GM12878 (cell line): Measurements from ENCODE around the gene GAS2. TPM values are rescaled to one million over a fixed set of nuclear protein-coding genes. Genes with fewer than 3 reads are reported as not detected.
A peak's percentile ranks its signal among the peaks of the same experiment; 100 is the strongest.

Experiments
- CEBPZ ChIP-seq: fragments of 150-350 bp; IDR thresholded peaks from 2 replicates; pipeline ENCODE4 v1.6.1; 2016; ENCODE audit warnings: low read depth, low read length
- NBN ChIP-seq: fragments of 450-650 bp; IDR thresholded peaks from 2 replicates; pipeline ENCODE4 v1.6.1; 2016
- NFIC ChIP-seq: IDR thresholded peaks from 2 replicates; pipeline ENCODE4 v1.6.1; 2012; ENCODE audit warnings: low read depth, mild to moderate bottlenecking, inconsistent platforms, low read length, moderate library complexity
- RUNX3 ChIP-seq: IDR thresholded peaks from 2 replicates; pipeline ENCODE4 v1.6.1; 2012; ENCODE audit warnings: low read length, inconsistent platforms
- SMARCA5 ChIP-seq: fragments of 450-650 bp; IDR thresholded peaks from 2 replicates; pipeline ENCODE4 v1.6.1; 2017; ENCODE audit warnings: mild to moderate bottlenecking
- SP1 ChIP-seq: IDR thresholded peaks from one replicate; pipeline ENCODE4 v1.6.1; 2011; ENCODE audit warnings: low read depth, low read length
- SREBF1 ChIP-seq: IDR thresholded peaks from 2 replicates; pipeline ENCODE4 v1.6.1; 2012; ENCODE audit warnings: mild to moderate bottlenecking, low read length
- STAT3 ChIP-seq: IDR thresholded peaks from 2 replicates; pipeline ENCODE4 v1.6.1; 2011; ENCODE audit warnings: low read depth, low read length, improper control_type of control experiment
- YBX1 ChIP-seq: fragments of 450-650 bp; IDR thresholded peaks from 2 replicates; pipeline ENCODE4 v1.6.1; 2016; ENCODE audit warnings: antibody characterized with exemption
- polyA plus RNA-seq, 11 experiments: library from polyadenylated mRNA; depleted of rRNA in 4 of 11; unstranded in 6 of 11; stranded (reverse) in 5 of 11; fragments of >200 nt; fragmentation: Nextera tagmentation in 4 of 11; fragmentation: Illumina TruSeq in 1 of 11; extraction: Ambion mirVana in 4 of 11; extraction: Trizol in 1 of 11; gene quantifications; 1 replicate in 1 of 11; 2 replicates in 10 of 11; pipeline versions ENCODE4 v1.2.1 to v1.2.3, GENCODE V29; 2011 to 2016; ENCODE audit warnings: inconsistent platforms in 2 of 11, missing spikeins in 2 of 11, low read depth in 1 of 11
- total RNA-seq, 4 experiments: library from RNA; depleted of rRNA in 3 of 4; stranded (reverse); fragments of >200 nt in 3 of 4; fragmentation: Illumina TruSeq in 1 of 4; extraction: Trizol in 1 of 4; gene quantifications; 2 replicates each; pipeline versions ENCODE4 v1.2.1 to v1.2.3, GENCODE V29; 2013 to 2021
- TF ChIP-seq, protein P1 (sequence below): fragments of 450-650 bp; formaldehyde crosslinking; IDR thresholded peaks from 2 replicates; pipeline ENCODE4 v1.4.0; 2020; ENCODE audit warnings: mild to moderate bottlenecking, moderate library complexity
- TF ChIP-seq, protein P2 (sequence below), 3 experiments: IDR thresholded peaks in 2 of 3; conservative IDR thresholded peaks in 1 of 3; 2 replicates each; pipeline ENCODE4 v1.5.1; 2011; ENCODE audit warnings: low read depth in 3 of 3, low read length in 3 of 3, mild to moderate bottlenecking in 3 of 3, control low read depth in 2 of 3, moderate library complexity in 2 of 3, inconsistent platforms in 1 of 3, mixed read lengths in 1 of 3; ENCODE audit not compliant: control insufficient read depth in 2 of 3, insufficient read depth in 1 of 3; ENCODE audit errors: extremely low read depth in 1 of 3
- TF ChIP-seq, protein P3 (sequence below): fragments of 450-650 bp; IDR thresholded peaks from 2 replicates; pipeline ENCODE4 v1.6.1; 2018; ENCODE audit warnings: borderline replicate concordance, mild to moderate bottlenecking; ENCODE audit not compliant: partially characterized antibody
- TF ChIP-seq, protein P4 (sequence below): fragments of 450-650 bp; IDR thresholded peaks from 2 replicates; pipeline ENCODE4 v1.6.1; 2017; ENCODE audit warnings: low read depth, mild to moderate bottlenecking, moderate library complexity

Gene GAS2
- total and polyA plus RNA-seq, 10 of the 15 experiments (the other 5 are each of a cell fraction or from before 2014, with no cell fraction given): 16.4 to 81.4 (median 26.2) TPM

DNA sequence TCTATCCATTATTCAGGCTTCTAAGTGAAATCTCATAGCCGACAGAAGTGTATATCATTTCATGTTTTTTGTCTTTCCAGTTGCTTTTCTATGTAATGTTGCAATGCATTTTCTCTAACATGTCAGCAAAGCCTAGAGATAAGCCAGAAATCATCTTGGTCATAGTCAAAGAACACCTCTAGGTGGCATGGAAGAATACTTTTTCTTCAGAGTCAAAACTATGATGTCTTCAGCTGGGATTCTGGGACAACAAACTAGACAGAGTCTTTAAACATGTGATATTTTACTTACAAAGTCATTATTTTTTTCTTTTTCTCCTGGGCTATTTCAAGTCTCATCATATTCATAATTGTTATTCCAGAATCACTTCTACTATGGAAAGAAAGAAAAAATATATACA, 4.4 kb downstream of the GAS2 start (continued):
- TF ChIP-seq, protein P1, sequence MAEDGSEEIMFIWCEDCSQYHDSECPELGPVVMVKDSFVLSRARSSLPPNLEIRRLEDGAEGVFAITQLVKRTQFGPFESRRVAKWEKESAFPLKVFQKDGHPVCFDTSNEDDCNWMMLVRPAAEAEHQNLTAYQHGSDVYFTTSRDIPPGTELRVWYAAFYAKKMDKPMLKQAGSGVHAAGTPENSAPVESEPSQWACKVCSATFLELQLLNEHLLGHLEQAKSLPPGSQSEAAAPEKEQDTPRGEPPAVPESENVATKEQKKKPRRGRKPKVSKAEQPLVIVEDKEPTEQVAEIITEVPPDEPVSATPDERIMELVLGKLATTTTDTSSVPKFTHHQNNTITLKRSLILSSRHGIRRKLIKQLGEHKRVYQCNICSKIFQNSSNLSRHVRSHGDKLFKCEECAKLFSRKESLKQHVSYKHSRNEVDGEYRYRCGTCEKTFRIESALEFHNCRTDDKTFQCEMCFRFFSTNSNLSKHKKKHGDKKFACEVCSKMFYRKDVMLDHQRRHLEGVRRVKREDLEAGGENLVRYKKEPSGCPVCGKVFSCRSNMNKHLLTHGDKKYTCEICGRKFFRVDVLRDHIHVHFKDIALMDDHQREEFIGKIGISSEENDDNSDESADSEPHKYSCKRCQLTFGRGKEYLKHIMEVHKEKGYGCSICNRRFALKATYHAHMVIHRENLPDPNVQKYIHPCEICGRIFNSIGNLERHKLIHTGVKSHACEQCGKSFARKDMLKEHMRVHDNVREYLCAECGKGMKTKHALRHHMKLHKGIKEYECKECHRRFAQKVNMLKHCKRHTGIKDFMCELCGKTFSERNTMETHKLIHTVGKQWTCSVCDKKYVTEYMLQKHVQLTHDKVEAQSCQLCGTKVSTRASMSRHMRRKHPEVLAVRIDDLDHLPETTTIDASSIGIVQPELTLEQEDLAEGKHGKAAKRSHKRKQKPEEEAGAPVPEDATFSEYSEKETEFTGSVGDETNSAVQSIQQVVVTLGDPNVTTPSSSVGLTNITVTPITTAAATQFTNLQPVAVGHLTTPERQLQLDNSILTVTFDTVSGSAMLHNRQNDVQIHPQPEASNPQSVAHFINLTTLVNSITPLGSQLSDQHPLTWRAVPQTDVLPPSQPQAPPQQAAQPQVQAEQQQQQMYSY: no peak
- TF ChIP-seq, protein P2, sequence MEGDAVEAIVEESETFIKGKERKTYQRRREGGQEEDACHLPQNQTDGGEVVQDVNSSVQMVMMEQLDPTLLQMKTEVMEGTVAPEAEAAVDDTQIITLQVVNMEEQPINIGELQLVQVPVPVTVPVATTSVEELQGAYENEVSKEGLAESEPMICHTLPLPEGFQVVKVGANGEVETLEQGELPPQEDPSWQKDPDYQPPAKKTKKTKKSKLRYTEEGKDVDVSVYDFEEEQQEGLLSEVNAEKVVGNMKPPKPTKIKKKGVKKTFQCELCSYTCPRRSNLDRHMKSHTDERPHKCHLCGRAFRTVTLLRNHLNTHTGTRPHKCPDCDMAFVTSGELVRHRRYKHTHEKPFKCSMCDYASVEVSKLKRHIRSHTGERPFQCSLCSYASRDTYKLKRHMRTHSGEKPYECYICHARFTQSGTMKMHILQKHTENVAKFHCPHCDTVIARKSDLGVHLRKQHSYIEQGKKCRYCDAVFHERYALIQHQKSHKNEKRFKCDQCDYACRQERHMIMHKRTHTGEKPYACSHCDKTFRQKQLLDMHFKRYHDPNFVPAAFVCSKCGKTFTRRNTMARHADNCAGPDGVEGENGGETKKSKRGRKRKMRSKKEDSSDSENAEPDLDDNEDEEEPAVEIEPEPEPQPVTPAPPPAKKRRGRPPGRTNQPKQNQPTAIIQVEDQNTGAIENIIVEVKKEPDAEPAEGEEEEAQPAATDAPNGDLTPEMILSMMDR (IDR thresholded peaks at IDR 0.05 in 2 of 3, conservative IDR thresholded peaks at IDR 0.05 in 1 of 3; ENCODE audit: control insufficient read depth in 2 of 3, extremely low read depth in 1 of 3, insufficient read depth in 1 of 3, low read depth in 3 of 3, low read length in 3 of 3): peak; percentile 21 to 62 (median 33); a peak in 4 of 6 replicates
- peak; percentile 38; the same call in 1 of the 2 replicates for TF ChIP-seq SMARCA5
- TF ChIP-seq, protein P3, sequence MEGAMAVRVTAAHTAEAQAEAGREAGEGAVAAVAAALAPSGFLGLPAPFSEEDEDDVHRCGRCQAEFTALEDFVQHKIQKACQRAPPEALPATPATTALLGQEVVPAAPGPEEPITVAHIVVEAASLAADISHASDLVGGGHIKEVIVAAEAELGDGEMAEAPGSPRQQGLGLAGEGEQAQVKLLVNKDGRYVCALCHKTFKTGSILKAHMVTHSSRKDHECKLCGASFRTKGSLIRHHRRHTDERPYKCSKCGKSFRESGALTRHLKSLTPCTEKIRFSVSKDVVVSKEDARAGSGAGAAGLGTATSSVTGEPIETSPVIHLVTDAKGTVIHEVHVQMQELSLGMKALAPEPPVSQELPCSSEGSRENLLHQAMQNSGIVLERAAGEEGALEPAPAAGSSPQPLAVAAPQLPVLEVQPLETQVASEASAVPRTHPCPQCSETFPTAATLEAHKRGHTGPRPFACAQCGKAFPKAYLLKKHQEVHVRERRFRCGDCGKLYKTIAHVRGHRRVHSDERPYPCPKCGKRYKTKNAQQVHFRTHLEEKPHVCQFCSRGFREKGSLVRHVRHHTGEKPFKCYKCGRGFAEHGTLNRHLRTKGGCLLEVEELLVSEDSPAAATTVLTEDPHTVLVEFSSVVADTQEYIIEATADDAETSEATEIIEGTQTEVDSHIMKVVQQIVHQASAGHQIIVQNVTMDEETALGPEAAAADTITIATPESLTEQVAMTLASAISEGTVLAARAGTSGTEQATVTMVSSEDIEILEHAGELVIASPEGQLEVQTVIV: no peak
- TF ChIP-seq, protein P4, sequence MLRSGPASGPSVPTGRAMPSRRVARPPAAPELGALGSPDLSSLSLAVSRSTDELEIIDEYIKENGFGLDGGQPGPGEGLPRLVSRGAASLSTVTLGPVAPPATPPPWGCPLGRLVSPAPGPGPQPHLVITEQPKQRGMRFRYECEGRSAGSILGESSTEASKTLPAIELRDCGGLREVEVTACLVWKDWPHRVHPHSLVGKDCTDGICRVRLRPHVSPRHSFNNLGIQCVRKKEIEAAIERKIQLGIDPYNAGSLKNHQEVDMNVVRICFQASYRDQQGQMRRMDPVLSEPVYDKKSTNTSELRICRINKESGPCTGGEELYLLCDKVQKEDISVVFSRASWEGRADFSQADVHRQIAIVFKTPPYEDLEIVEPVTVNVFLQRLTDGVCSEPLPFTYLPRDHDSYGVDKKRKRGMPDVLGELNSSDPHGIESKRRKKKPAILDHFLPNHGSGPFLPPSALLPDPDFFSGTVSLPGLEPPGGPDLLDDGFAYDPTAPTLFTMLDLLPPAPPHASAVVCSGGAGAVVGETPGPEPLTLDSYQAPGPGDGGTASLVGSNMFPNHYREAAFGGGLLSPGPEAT: peak; percentile 26; the same call in 1 of the 2 replicates
- TF ChIP-seq SP1: no peak
- TF ChIP-seq CEBPZ: no peak
- TF ChIP-seq RUNX3: no peak
- no peak for TF ChIP-seq NFIC
- TF ChIP-seq YBX1: no peak
- no peak for TF ChIP-seq STAT3
- TF ChIP-seq SREBF1: no peak
- peak; percentile 36; the same call in 1 of the 2 replicates for TF ChIP-seq NBN
- TF ChIP-seq, all 136 proteins: peak for 11
